ENCODE measurements around the gene SPAG6. TPM values are rescaled to one million over a fixed set of nuclear protein-coding genes. Genes with fewer than 3 reads are reported as not detected.

The SPAG6 gene
- total and polyA plus RNA-seq, 9 donors = 4.1 to 8.7 (median 5.0) TPM

DNA sequence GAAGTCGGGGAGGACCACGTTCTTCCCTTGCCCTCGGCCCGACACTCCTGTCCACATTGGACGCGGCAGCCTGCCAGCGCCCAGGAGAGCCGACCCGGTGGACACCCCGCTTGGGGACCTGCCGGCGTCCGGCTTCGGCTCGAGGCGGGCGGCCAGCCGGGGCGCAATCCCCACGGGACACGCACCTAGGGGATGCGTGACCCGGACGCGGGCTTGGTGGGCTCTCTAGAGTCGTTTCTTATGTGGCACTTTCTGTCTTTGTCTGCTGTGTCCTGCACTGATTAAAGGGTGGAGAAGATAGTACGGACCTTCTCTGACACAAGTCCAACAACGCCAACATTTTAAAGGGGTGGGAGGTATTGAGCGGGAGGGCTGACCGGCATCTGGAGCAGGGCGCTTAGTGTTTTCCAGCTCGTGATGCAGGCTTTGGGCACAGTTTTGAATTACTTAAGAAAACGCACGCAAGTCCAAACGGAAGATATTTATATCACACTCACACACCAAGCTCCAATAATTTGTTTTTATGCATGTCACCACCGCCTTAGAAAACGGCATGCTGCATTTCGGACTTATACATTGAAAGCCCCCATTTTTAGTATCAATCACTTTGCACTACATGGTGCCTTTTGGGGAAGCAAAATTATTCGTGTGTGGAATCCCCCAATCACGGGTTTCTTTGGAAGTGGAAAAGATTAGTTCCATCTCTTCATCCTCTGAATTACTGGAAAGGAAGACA, 3.9 kb upstream of the SPAG6 start:
- Histone ChIP-seq H3K4me1 (ENCODE audit: control insufficient read depth, insufficient read depth, low read length) (peaks cover 22% of the 10 kb centered on the region), H3K27ac (ENCODE audit: low read length) (peak overlapping the region; percentile 40), H3K9me3 (replicated peaks; ENCODE audit: control insufficient read depth, low read depth, low read length) (no peaks in the 10 kb centered on the region), H3K4me3 (ENCODE audit: low read length) (peak overlapping the region; percentile 82), H3K27me3 (ENCODE audit: control insufficient read depth, insufficient read depth, low read length) (peaks cover 53% of the 10 kb centered on the region), H3K36me3 (ENCODE audit: control insufficient read depth, insufficient read depth, low read length) (no peaks in the 10 kb centered on the region)
- WGBS (ENCODE audit: insufficient coverage) = 3% methylated on average over 29 of the region's 40 CpGs
- DNase-seq = peak; percentile 62

- Histone ChIP-seq H3K27ac (ENCODE audit: low read length) (no peak overlapping the region), H3K9me3 (replicated peaks; ENCODE audit: control insufficient read depth, low read depth, low read length) (no peaks in the 10 kb centered on the region), H3K27me3 (ENCODE audit: control insufficient read depth, insufficient read depth, low read length) (peaks cover 48% of the 10 kb centered on the region), H3K36me3 (ENCODE audit: control insufficient read depth, insufficient read depth, low read length) (no peaks in the 10 kb centered on the region), H3K4me1 (ENCODE audit: control insufficient read depth, insufficient read depth, low read length) (peaks cover 17% of the 10 kb centered on the region), H3K4me3 (ENCODE audit: low read length) (no peak overlapping the region)
- DNase-seq = peak; percentile 20
- WGBS (ENCODE audit: insufficient coverage) = no CpG with 5 or more reads among the region's 3 CpGs
Measured at GRCh38 chr10:22341926-22342196, 3.4 kb upstream of the SPAG6 start.

DNA sequence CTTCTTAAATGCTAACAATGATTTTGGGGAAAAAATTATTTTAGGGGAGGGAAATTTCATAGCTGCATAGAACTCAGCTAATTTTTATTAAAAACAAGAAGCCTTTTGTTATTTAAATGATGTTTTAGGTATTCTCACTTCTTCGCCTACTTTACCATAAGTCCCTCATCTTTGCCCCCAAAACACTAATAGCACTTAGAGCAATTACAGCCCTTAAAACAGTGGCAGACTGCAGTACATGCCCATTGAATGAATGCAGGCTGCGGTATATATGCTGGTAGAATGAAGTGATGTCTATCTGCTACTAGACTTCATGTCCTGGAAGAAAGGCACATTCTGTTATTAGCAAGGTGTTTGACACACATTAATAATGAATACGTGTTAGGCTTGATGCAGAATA, 2.9 kb upstream of the SPAG6 start:
- H3K27ac ChIP-seq (ENCODE audit: low read length) = no peak overlapping the region
- peaks cover 44% of the 10 kb centered on the region for H3K27me3 ChIP-seq (ENCODE audit: control insufficient read depth, insufficient read depth, low read length)
- no peaks in the 10 kb centered on the region for H3K36me3 ChIP-seq (ENCODE audit: control insufficient read depth, insufficient read depth, low read length)
- peak; percentile 16 for DNase-seq
- WGBS (ENCODE audit: insufficient coverage) = no CpG with 5 or more reads among the region's 3 CpGs
- H3K4me1 ChIP-seq (ENCODE audit: control insufficient read depth, insufficient read depth, low read length) = peaks cover 15% of the 10 kb centered on the region
- no peaks in the 10 kb centered on the region for H3K9me3 ChIP-seq (replicated peaks; ENCODE audit: control insufficient read depth, low read depth, low read length)
- H3K4me3 ChIP-seq (ENCODE audit: low read length) = no peak overlapping the region

- Histone ChIP-seq H3K9me3 (replicated peaks; ENCODE audit: control insufficient read depth, low read depth, low read length) (no peaks in the 10 kb centered on the region), H3K4me1 (ENCODE audit: control insufficient read depth, insufficient read depth, low read length) (peaks cover 15% of the 10 kb centered on the region), H3K27me3 (ENCODE audit: control insufficient read depth, insufficient read depth, low read length) (peaks cover 45% of the 10 kb centered on the region), H3K36me3 (ENCODE audit: control insufficient read depth, insufficient read depth, low read length) (no peaks in the 10 kb centered on the region), H3K27ac (ENCODE audit: low read length) (no peak overlapping the region), H3K4me3 (ENCODE audit: low read length) (no peak overlapping the region)
- peak; percentile 10 for DNase-seq
- WGBS (ENCODE audit: insufficient coverage) = no CpG with 5 or more reads among the region's 3 CpGs
Measured at GRCh38 chr10:22343731-22344130, 1.6 kb upstream of the SPAG6 start.

DNA sequence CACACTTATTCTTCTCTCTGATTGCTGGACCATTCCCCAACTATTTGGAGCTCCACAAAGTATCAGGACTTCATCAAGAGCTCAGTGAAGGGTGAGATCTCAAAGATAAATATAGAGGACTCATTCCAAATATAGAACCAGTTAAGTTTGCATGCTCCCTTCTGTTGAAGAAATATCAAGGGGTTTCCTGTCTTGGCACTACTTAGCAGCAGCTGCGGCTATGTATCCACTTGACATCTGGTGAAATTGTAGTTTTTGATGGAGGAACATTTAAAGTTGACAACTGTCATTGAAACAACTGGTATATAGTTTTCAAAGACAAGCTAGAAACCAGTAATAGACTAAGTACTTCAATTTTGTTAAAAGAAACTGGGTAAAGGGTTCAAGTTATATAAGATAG, 1.0 kb upstream of the SPAG6 start:
- no peak overlapping the region for H3K4me3 ChIP-seq (ENCODE audit: low read length)
- DNase-seq = peak; percentile 27
- H3K27me3 ChIP-seq (ENCODE audit: control insufficient read depth, insufficient read depth, low read length) = peaks cover 49% of the 10 kb centered on the region
- H3K4me1 ChIP-seq (ENCODE audit: control insufficient read depth, insufficient read depth, low read length) = peaks cover 15% of the 10 kb centered on the region
- H3K9me3 ChIP-seq (replicated peaks; ENCODE audit: control insufficient read depth, low read depth, low read length) = no peaks in the 10 kb centered on the region
- H3K36me3 ChIP-seq (ENCODE audit: control insufficient read depth, insufficient read depth, low read length) = no peaks in the 10 kb centered on the region
- H3K27ac ChIP-seq (ENCODE audit: low read length) = no peak overlapping the region
- WGBS (ENCODE audit: insufficient coverage) = no CpG with 5 or more reads among the region's 1 CpG

DNA sequence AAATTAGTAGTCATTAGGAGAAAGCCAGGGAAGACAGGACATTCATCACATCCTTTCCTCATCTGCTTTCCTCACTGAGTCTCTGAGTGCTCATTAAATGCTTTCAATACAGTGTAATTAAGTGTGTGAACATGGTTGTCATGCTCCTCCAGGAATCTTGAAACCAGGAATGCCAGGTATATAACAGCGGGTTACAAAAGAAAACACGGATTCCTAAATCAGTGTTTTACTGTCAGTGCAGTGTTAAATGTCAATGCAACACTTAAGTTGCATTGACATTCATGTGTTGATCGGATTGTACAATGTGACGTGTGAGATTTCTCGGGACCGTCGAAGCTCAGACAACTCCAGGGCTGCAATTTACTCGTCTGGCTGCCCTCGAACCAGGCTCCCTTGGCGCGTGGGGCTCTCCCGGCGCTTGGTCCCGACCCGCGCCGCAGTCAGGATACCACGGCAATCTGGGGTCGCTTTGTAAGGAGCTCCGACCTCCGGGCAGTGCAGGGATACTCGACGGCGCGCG, 455 bp upstream of the SPAG6 start:
- Histone ChIP-seq H3K27ac (ENCODE audit: low read length) (no peak overlapping the region), H3K4me1 (ENCODE audit: control insufficient read depth, insufficient read depth, low read length) (peaks cover 14% of the 10 kb centered on the region), H3K36me3 (ENCODE audit: control insufficient read depth, insufficient read depth, low read length) (no peaks in the 10 kb centered on the region), H3K9me3 (replicated peaks; ENCODE audit: control insufficient read depth, low read depth, low read length) (no peaks in the 10 kb centered on the region), H3K27me3 (ENCODE audit: control insufficient read depth, insufficient read depth, low read length) (peaks cover 48% of the 10 kb centered on the region), H3K4me3 (ENCODE audit: low read length) (peak overlapping the region; percentile 32)
- WGBS (ENCODE audit: insufficient coverage) = 5% methylated on average over 25 of the region's 26 CpGs
- DNase-seq = no peak

GRCh38 chr10:22346096-22346661, 883 bp downstream of the SPAG6 start:
- peaks cover 10% of the 10 kb centered on the region for H3K4me1 ChIP-seq (ENCODE audit: control insufficient read depth, insufficient read depth, low read length)
- no peaks in the 10 kb centered on the region for H3K36me3 ChIP-seq (ENCODE audit: control insufficient read depth, insufficient read depth, low read length)
- peaks cover 44% of the 10 kb centered on the region for H3K27me3 ChIP-seq (ENCODE audit: control insufficient read depth, insufficient read depth, low read length)
- H3K27ac ChIP-seq (ENCODE audit: low read length) = no peak overlapping the region
- H3K9me3 ChIP-seq (replicated peaks; ENCODE audit: control insufficient read depth, low read depth, low read length) = no peaks in the 10 kb centered on the region
- no CpG with 5 or more reads among the region's 8 CpGs for WGBS (ENCODE audit: insufficient coverage)
- peak; percentile 5 for DNase-seq
- no peak overlapping the region for H3K4me3 ChIP-seq (ENCODE audit: low read length)

GRCh38 chr10:22349755-22350154, 4.5 kb downstream of the SPAG6 start:
- Histone ChIP-seq H3K9me3 (replicated peaks; ENCODE audit: control insufficient read depth, low read depth, low read length) (no peaks in the 10 kb centered on the region), H3K4me1 (ENCODE audit: control insufficient read depth, insufficient read depth, low read length) (peaks cover 7% of the 10 kb centered on the region), H3K27ac (ENCODE audit: low read length) (no peak overlapping the region), H3K27me3 (ENCODE audit: control insufficient read depth, insufficient read depth, low read length) (peaks cover 28% of the 10 kb centered on the region), H3K4me3 (ENCODE audit: low read length) (no peak overlapping the region), H3K36me3 (ENCODE audit: control insufficient read depth, insufficient read depth, low read length) (no peaks in the 10 kb centered on the region)
- no peak for DNase-seq
- no CpG with 5 or more reads among the region's 1 CpG for WGBS (ENCODE audit: insufficient coverage)

GRCh38 chr10:22351131-22351703, 5.9 kb downstream of the SPAG6 start:
- DNase-seq = no peak
- Histone ChIP-seq H3K9me3 (replicated peaks; ENCODE audit: control insufficient read depth, low read depth, low read length) (no peaks in the 10 kb centered on the region), H3K4me3 (ENCODE audit: low read length) (no peak overlapping the region), H3K4me1 (ENCODE audit: control insufficient read depth, insufficient read depth, low read length) (no peaks in the 10 kb centered on the region), H3K36me3 (ENCODE audit: control insufficient read depth, insufficient read depth, low read length) (no peaks in the 10 kb centered on the region), H3K27me3 (ENCODE audit: control insufficient read depth, insufficient read depth, low read length) (peaks cover 13% of the 10 kb centered on the region), H3K27ac (ENCODE audit: low read length) (no peak overlapping the region)
- 89% methylated on average over 4 of the region's 5 CpGs for WGBS (ENCODE audit: insufficient coverage)

DNA sequence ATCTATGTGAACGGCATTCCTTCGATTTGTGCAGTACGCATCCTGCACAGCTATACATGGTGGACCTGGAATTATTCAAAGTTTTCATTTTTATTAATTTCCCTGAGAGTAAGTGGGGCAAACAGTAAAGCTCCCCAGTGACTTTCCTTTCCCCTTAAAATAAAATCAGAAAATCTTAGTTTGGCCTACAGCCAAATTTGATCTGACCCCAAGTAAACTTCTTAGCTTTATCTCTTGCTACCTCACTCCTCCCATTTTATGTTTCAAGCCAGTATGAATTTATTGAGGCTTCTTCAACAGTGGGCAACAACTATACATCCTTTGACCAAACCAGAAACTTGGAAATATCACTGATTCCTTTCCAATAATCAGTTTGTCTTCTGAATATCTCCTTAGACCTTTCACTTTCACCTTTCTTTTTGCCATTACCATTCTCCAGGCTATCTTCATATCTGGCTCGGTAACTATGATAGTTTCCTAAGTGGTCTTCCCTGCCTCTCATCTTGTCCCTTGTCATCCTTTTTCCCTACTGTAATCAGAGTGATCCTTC, 11.1 kb downstream of the SPAG6 start:
- 100% methylated on average over 1 of the region's 4 CpGs for WGBS (ENCODE audit: insufficient coverage)
- no peaks in the 10 kb centered on the region for H3K36me3 ChIP-seq (ENCODE audit: control insufficient read depth, insufficient read depth, low read length)

More for the DNA sequence above, 11.1 kb downstream of the SPAG6 start:
- no peak overlapping the region for H3K27ac ChIP-seq (ENCODE audit: low read length)
- H3K9me3 ChIP-seq (replicated peaks; ENCODE audit: control insufficient read depth, low read depth, low read length) = no peaks in the 10 kb centered on the region
- no peak for DNase-seq
- H3K4me3 ChIP-seq (ENCODE audit: low read length) = no peak overlapping the region
- no peaks in the 10 kb centered on the region for H3K27me3 ChIP-seq (ENCODE audit: control insufficient read depth, insufficient read depth, low read length)
- no peaks in the 10 kb centered on the region for H3K4me1 ChIP-seq (ENCODE audit: control insufficient read depth, insufficient read depth, low read length)

All from muscle of leg (tissue), 11 donors.